KOPT-K1 (cell line): ENCODE results near the gene KRT38.

ENCODE experiments used
- H3K27ac ChIP-seq: fragments of 200-600 bp; sonication (generic); 2 replicates; pipeline ENCODE4 v1.5.1; 2016; ENCODE audit warnings: antibody characterized with exemption, mild to moderate bottlenecking, low read depth, low read length; ENCODE audit not compliant: poor library complexity, severe bottlenecking
- H3K36me3 ChIP-seq: fragments of 200-600 bp; sonication (generic); 2 replicates; pipeline ENCODE4 v1.5.1; 2017; ENCODE audit warnings: antibody characterized with exemption, mild to moderate bottlenecking, low read length, moderate library complexity; ENCODE audit not compliant: insufficient read depth
- H3K9me3 ChIP-seq: fragments of 200-600 bp; sonication (generic); 2 replicates; pipeline ENCODE4 v1.5.1; 2017; ENCODE audit warnings: antibody characterized with exemption, low read length, mild to moderate bottlenecking; ENCODE audit not compliant: insufficient read depth, poor library complexity, severe bottlenecking

The KRT38 gene

GRCh38 chr17:41474863-41475262 is 34.1 kb upstream of the KRT38 start:
- no peak overlapping the region for H3K27ac ChIP-seq
- no peaks in the 10 kb centered on the region for H3K36me3 ChIP-seq
- peaks cover 5% of the 10 kb centered on the region for H3K9me3 ChIP-seq

GRCh38 chr17:41468346-41468745 is 27.6 kb upstream of the KRT38 start:
- no peaks in the 10 kb centered on the region for H3K36me3 ChIP-seq
- peaks cover 15% of the 10 kb centered on the region for H3K9me3 ChIP-seq
- no peak overlapping the region for H3K27ac ChIP-seq

- H3K36me3 ChIP-seq: no peaks in the 10 kb centered on the region
- H3K9me3 ChIP-seq: peaks cover 15% of the 10 kb centered on the region
- no peak overlapping the region for H3K27ac ChIP-seq
Observed at GRCh38 chr17:41467561-41467960, 26.8 kb upstream of the KRT38 start.

- Histone ChIP-seq H3K9me3 (peaks cover 14% of the 10 kb centered on the region), H3K27ac (no peak within 1 kb of the TSS), H3K36me3 (no peaks in the 10 kb centered on the region)
Observed at GRCh38 chr17:41466988-41467387, 26.2 kb upstream of the KRT38 start, which contains the start of gene KRT32. Gene KRT32 (minus strand): TSS chr17:41467386. CDS start chr17:41467325, 61 bp downstream.

- no peaks in the 10 kb centered on the region for H3K36me3 ChIP-seq
- peaks cover 10% of the 10 kb centered on the region for H3K9me3 ChIP-seq
- no peak overlapping the region for H3K27ac ChIP-seq
Observed at GRCh38 chr17:41464682-41465081, 23.9 kb upstream of the KRT38 start.

GRCh38 chr17:41464173-41464572 is 23.4 kb upstream of the KRT38 start:
- Histone ChIP-seq H3K36me3 (no peaks in the 10 kb centered on the region), H3K27ac (no peak overlapping the region), H3K9me3 (peaks cover 10% of the 10 kb centered on the region)

GRCh38 chr17:41463746-41464145 is 23.0 kb upstream of the KRT38 start:
- Histone ChIP-seq H3K9me3 (peaks cover 9% of the 10 kb centered on the region), H3K36me3 (no peaks in the 10 kb centered on the region), H3K27ac (no peak overlapping the region)

GRCh38 chr17:41462705-41463104 is 21.9 kb upstream of the KRT38 start:
- Histone ChIP-seq H3K27ac (no peak overlapping the region), H3K9me3 (no peaks in the 10 kb centered on the region), H3K36me3 (no peaks in the 10 kb centered on the region)

GRCh38 chr17:41457676-41458075 is 16.9 kb upstream of the KRT38 start:
- no peaks in the 10 kb centered on the region for H3K9me3 ChIP-seq
- no peak overlapping the region for H3K27ac ChIP-seq
- H3K36me3 ChIP-seq: no peaks in the 10 kb centered on the region

- H3K36me3 ChIP-seq: no peaks in the 10 kb centered on the region
- H3K27ac ChIP-seq: no peak overlapping the region
- H3K9me3 ChIP-seq: no peaks in the 10 kb centered on the region
Observed at GRCh38 chr17:41456204-41456603, 15.4 kb upstream of the KRT38 start.

GRCh38 chr17:41455236-41455635 is 14.5 kb upstream of the KRT38 start:
- no peaks in the 10 kb centered on the region for H3K9me3 ChIP-seq
- H3K27ac ChIP-seq: no peak overlapping the region
- H3K36me3 ChIP-seq: no peaks in the 10 kb centered on the region

GRCh38 chr17:41453066-41453465 is 12.3 kb upstream of the KRT38 start:
- no peaks in the 10 kb centered on the region for H3K9me3 ChIP-seq
- H3K36me3 ChIP-seq: no peaks in the 10 kb centered on the region
- no peak overlapping the region for H3K27ac ChIP-seq

- Histone ChIP-seq H3K9me3 (no peaks in the 10 kb centered on the region), H3K36me3 (no peaks in the 10 kb centered on the region), H3K27ac (no peak overlapping the region)
Observed at GRCh38 chr17:41452281-41452680, 11.5 kb upstream of the KRT38 start.

GRCh38 chr17:41451154-41451728 is 10.5 kb upstream of the KRT38 start:
- Histone ChIP-seq H3K9me3 (no peaks in the 10 kb centered on the region), H3K36me3 (no peaks in the 10 kb centered on the region), H3K27ac (no peak overlapping the region)

GRCh38 chr17:41449008-41449407 is 8.2 kb upstream of the KRT38 start:
- no peak overlapping the region for H3K27ac ChIP-seq
- no peaks in the 10 kb centered on the region for H3K36me3 ChIP-seq
- no peaks in the 10 kb centered on the region for H3K9me3 ChIP-seq

- H3K9me3 ChIP-seq: no peaks in the 10 kb centered on the region
- H3K36me3 ChIP-seq: no peaks in the 10 kb centered on the region
- H3K27ac ChIP-seq: no peak overlapping the region
Observed at GRCh38 chr17:41448506-41448905, 7.7 kb upstream of the KRT38 start.
